Measurements from ENCODE around the gene LILRA5. TPM values are rescaled to one million over a fixed set of nuclear protein-coding genes. Genes with fewer than 3 reads are reported as not detected.

Gene LILRA5
- total RNA-seq, 1 experiment from 2014 or later: not detected

GRCh38 chr19:54352546-54352945, 39.6 kb upstream of the LILRA5 start:
- POLR2A ChIA-PET: no interaction called here
- H3K27ac Mint-ChIP-seq: no peak overlapping the region
- CTCF ChIA-PET: interaction anchor here (1.4 kb wide), 1 partner anchor 86 kb away, joined by 3 read pairs; no protein-coding TSS in a partner anchor
- 0 out of 2 replicates have a peak, but pooled peaks cover 7% of the 10 kb centered on the region for H3K4me1 Mint-ChIP-seq
- H3K36me3 Mint-ChIP-seq: no peaks in the 10 kb centered on the region
- no peaks in the 10 kb centered on the region; the same call in 1 of the 2 replicates for H3K9me3 Mint-ChIP-seq
- H3K4me3 Mint-ChIP-seq: no peak overlapping the region
- peaks cover 28% of the 10 kb centered on the region for H3K27me3 Mint-ChIP-seq (ENCODE audit: low read depth)
- ATAC-seq: no peak
- TF ChIP-seq ETV6 (CRISPR knock-in tag; IDR thresholded peaks at IDR 0.05): no peak
- TF ChIP-seq NFYB (CRISPR knock-in tag; conservative IDR thresholded peaks at IDR 0.05; ENCODE audit: low read depth): no peak
- no peak for TF ChIP-seq FOXP1 (CRISPR knock-in tag; IDR thresholded peaks at IDR 0.05; ENCODE audit: borderline replicate concordance)
- TF ChIP-seq AFF4 (CRISPR knock-in tag; IDR thresholded peaks at IDR 0.05; ENCODE audit: borderline replicate concordance): no peak
- no peak for DNase-seq (ENCODE audit: low spot score)

DNA sequence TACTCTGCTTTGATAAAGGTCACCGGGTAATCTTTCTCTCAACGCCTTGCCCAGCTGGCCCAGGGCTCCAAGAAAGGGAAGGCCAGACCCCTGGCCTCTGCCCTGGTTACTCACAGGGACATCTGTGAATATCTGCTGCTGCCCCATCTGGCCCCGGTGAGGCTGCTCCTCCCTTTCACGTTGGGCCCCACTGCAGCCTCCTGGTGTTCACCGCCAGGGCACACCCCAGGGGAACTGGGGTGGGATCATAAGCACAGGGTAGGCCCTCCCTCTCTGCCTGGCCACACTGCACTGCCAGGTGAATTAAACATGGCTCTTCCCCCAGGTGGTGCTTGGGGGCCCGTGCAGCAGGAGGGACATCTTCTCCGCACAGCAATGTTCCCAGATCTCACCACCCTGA, 39.1 kb upstream of the LILRA5 start:
- no peak for ATAC-seq
- no peak overlapping the region for H3K27ac Mint-ChIP-seq
- H3K27me3 Mint-ChIP-seq (ENCODE audit: low read depth): peaks cover 33% of the 10 kb centered on the region
- H3K4me1 Mint-ChIP-seq: 0 out of 2 replicates have a peak, but pooled peaks cover 2% of the 10 kb centered on the region
- no peak for DNase-seq (ENCODE audit: low spot score)
- TF ChIP-seq ZBTB21 (CRISPR knock-in tag; IDR thresholded peaks at IDR 0.05; ENCODE audit: borderline replicate concordance): no peak
- no peak for TF ChIP-seq EMX1 (CRISPR knock-in tag; IDR thresholded peaks at IDR 0.05)
- no peak for TF ChIP-seq RORB (CRISPR knock-in tag; IDR thresholded peaks at IDR 0.05)
- no peak for TF ChIP-seq ZNF121 (CRISPR knock-in tag; IDR thresholded peaks at IDR 0.05)
- no peak for TF ChIP-seq ZNF317 (CRISPR knock-in tag; IDR thresholded peaks at IDR 0.05; ENCODE audit: borderline replicate concordance, low read depth)
- TF ChIP-seq, protein P1, sequence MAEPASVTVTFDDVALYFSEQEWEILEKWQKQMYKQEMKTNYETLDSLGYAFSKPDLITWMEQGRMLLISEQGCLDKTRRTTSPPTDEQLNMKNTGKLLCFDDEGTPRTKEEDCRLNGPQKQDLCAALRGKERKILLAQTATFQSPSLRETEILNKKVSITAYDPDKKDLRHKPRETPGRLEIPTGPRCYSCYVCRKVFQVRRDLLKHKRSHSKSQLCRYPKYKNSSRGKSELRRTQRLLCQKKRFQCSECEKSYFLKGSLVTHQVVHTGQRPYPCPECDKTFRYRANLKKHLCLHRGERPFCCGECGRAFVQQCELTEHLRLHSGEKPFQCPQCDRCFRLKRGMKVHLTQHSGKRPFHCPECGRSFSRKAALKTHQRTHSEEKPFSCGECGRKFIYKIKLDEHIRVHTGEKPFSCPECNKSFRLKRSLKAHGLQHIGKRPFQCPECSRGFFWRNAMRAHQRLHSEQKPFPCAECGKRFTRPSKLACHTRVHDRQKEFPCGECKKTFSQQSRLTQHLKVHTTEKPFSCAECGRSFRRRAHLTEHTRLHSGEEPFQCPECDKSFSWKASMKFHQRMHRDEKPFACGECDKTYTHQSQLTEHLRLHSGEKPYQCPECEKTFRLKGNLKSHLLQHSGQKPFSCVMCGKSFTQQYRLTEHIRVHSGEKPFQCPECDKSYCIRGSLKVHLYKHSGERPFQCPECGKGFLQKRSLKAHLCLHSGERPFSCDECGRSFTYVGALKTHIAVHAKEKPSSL (CRISPR knock-in tag; conservative IDR thresholded peaks at IDR 0.05): no peak
- no peak for TF ChIP-seq AR (CRISPR knock-in tag; IDR thresholded peaks at IDR 0.05)
- no peak for TF ChIP-seq NR3C1 (CRISPR knock-in tag; conservative IDR thresholded peaks at IDR 0.05; ENCODE audit: low read depth)
- no peak for TF ChIP-seq FOXJ3 (CRISPR knock-in tag; IDR thresholded peaks at IDR 0.05; ENCODE audit: borderline replicate concordance)
- TF ChIP-seq, protein P2, sequence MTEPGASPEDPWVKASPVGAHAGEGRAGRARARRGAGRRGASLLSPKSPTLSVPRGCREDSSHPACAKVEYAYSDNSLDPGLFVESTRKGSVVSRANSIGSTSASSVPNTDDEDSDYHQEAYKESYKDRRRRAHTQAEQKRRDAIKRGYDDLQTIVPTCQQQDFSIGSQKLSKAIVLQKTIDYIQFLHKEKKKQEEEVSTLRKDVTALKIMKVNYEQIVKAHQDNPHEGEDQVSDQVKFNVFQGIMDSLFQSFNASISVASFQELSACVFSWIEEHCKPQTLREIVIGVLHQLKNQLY (CRISPR knock-in tag; IDR thresholded peaks at IDR 0.05): no peak
- TF ChIP-seq ZNF263 (CRISPR knock-in tag; IDR thresholded peaks at IDR 0.05; ENCODE audit: low read depth): no peak
- TF ChIP-seq SP1 (CRISPR knock-in tag; conservative IDR thresholded peaks at IDR 0.05): no peak
- TF ChIP-seq CREM (CRISPR knock-in tag; IDR thresholded peaks at IDR 0.05): no peak
- TF ChIP-seq, protein P3, sequence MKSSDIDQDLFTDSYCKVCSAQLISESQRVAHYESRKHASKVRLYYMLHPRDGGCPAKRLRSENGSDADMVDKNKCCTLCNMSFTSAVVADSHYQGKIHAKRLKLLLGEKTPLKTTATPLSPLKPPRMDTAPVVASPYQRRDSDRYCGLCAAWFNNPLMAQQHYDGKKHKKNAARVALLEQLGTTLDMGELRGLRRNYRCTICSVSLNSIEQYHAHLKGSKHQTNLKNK (CRISPR knock-in tag; IDR thresholded peaks at IDR 0.05): no peak
- no peak for TF ChIP-seq SMAD3 (CRISPR knock-in tag; IDR thresholded peaks at IDR 0.05; ENCODE audit: borderline replicate concordance)
- TF ChIP-seq, protein P4, sequence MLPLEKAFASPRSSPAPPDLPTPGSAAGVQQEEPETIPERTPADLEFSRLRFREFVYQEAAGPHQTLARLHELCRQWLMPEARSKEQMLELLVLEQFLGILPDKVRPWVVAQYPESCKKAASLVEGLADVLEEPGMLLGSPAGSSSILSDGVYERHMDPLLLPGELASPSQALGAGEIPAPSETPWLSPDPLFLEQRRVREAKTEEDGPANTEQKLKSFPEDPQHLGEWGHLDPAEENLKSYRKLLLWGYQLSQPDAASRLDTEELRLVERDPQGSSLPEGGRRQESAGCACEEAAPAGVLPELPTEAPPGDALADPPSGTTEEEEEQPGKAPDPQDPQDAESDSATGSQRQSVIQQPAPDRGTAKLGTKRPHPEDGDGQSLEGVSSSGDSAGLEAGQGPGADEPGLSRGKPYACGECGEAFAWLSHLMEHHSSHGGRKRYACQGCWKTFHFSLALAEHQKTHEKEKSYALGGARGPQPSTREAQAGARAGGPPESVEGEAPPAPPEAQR (CRISPR knock-in tag; IDR thresholded peaks at IDR 0.05): no peak
- no peak for TF ChIP-seq FOXK1 (CRISPR knock-in tag; IDR thresholded peaks at IDR 0.05)
- no peaks in the 10 kb centered on the region for H3K36me3 Mint-ChIP-seq
- POLR2A ChIA-PET: no interaction called here
- CTCF ChIA-PET: interaction anchor here (1.4 kb wide), 1 partner anchor 86 kb away, joined by 3 read pairs; no protein-coding TSS in a partner anchor
- no peak overlapping the region for H3K4me3 Mint-ChIP-seq
- H3K9me3 Mint-ChIP-seq: no peaks in the 10 kb centered on the region; the same call in 1 of the 2 replicates

Measured in WTC11 (cell line).